A549 (cell line): Measurements from ENCODE around the gene TBCC. TPM values are rescaled to one million over a fixed set of nuclear protein-coding genes. Genes with fewer than 3 reads are reported as not detected.
"Not testable (repeated sequence)": the region's sequence is repeated elsewhere in the genome, so short reads cannot be mapped to it uniquely, and the experiment has no call there.

Source experiments
- ATAC-seq, 2 experiments: fragments of 200-7000 bp in 1 of 2; fragments of >200 bp in 1 of 2; cut with Nextera tagmentation in 1 of 2; cut with Tn5 transposase in 1 of 2; 3 replicates each; pipeline versions ENCODE4 v1.8.0 to v1.9.1; 2018 to 2020; ENCODE audit warnings: mild to moderate bottlenecking in 1 of 2, moderate library complexity in 1 of 2
- CTCF ChIA-PET: fragments of 300-600 bp; sonication (Branson Sonifier 250); formaldehyde crosslinking; extraction: SDS; loops from one replicate; lab custom pipeline; 2021; ENCODE audit warnings: antibody characterized with exemption, inconsistent platforms; lab: Yijun Ruan, JAX
- POLR2A ChIA-PET: fragments of 350-600 bp; formaldehyde crosslinking; extraction: SDS; loops from one replicate; lab custom pipeline; 2021; ENCODE audit warnings: antibody characterized with exemption, inconsistent platforms; lab: Yijun Ruan, JAX
- DNase-seq, 2 experiments: peaks; one replicate each; pipeline versions ENCODE4 v3.0.0 to v3.0.0-alpha.2; 2011 to 2016; ENCODE audit warnings: low read depth in 1 of 2, low spot score in 1 of 2
- FAIRE-seq: peaks from 2 replicates; lab custom pipeline; 2011; peaks lifted over from hg19 to GRCh38; lab: Jason Lieb, UNC
- H3K27ac ChIP-seq, 2 experiments: fragments of >200 bp; sonication (Bioruptor Twin); formaldehyde crosslinking; 3 replicates each; pipeline ENCODE4 v1.5.1; 2016 to 2017
- H3K4me1 ChIP-seq: fragments of >200 bp; sonication (Bioruptor Twin); formaldehyde crosslinking; 3 replicates; pipeline ENCODE4 v1.6.1; 2016
- H3K4me2 ChIP-seq: fragments of >200 bp; sonication (Bioruptor Twin); formaldehyde crosslinking; 3 replicates; pipeline ENCODE4 v1.6.1; 2016
- H3K4me3 ChIP-seq: fragments of >200 bp; sonication (Bioruptor Twin); formaldehyde crosslinking; 3 replicates; pipeline ENCODE4 v1.5.1; 2016
- H3K9me3 ChIP-seq: fragments of >200 bp; sonication (Bioruptor Twin); formaldehyde crosslinking; 3 replicates; pipeline ENCODE4 v1.6.1; 2016
- ATOH8 ChIP-seq: fragments of 250-450 bp; sonication (Bioruptor Pico); IDR thresholded peaks from 2 replicates; pipeline ENCODE4 v1.5.0; 2020; ENCODE audit warnings: low read depth, mild to moderate bottlenecking, moderate library complexity
- BCL3 ChIP-seq: fragments of >200 bp; sonication (Bioruptor Twin); formaldehyde crosslinking; IDR thresholded peaks from 3 replicates; pipeline ENCODE4 v1.6.1; 2016
- CBX2 ChIP-seq: fragments of 200-600 bp; sonication (generic); IDR thresholded peaks from 2 replicates; pipeline ENCODE4 v1.6.1; 2016; ENCODE audit warnings: low read depth, mild to moderate bottlenecking, borderline replicate concordance
- CEBPB ChIP-seq, 2 experiments: fragments of >200 bp in 1 of 2; sonication (Bioruptor Twin) in 1 of 2; formaldehyde crosslinking in 1 of 2; IDR thresholded peaks; 2 replicates each; pipeline ENCODE4 v1.6.1; 2012 to 2016
- CHD4 ChIP-seq: fragments of 200-600 bp; sonication (generic); IDR thresholded peaks from 2 replicates; pipeline ENCODE4 v1.6.1; 2016; ENCODE audit warnings: antibody characterized with exemption, mild to moderate bottlenecking, borderline replicate concordance
- CTCF ChIP-seq: fragments of >200 bp; sonication (Bioruptor Twin); formaldehyde crosslinking; IDR thresholded peaks from 3 replicates; pipeline ENCODE4 v1.5.1; 2016
- E2F6 ChIP-seq: IDR thresholded peaks from 2 replicates; pipeline ENCODE4 v1.6.1; 2012; ENCODE audit warnings: low read depth, borderline replicate concordance
- EHF ChIP-seq: fragments of 250-450 bp; sonication (Bioruptor Pico); IDR thresholded peaks from 2 replicates; pipeline ENCODE4 v1.5.0; 2020; ENCODE audit warnings: mild to moderate bottlenecking
- FOSB ChIP-seq: fragments of 250-450 bp; sonication (Bioruptor Pico); IDR thresholded peaks from 2 replicates; pipeline ENCODE4 v1.5.0; 2020; ENCODE audit warnings: mild to moderate bottlenecking, moderate library complexity
- FOSL2 ChIP-seq, 2 experiments: fragments of 450-650 bp in 1 of 2; fragments of >200 bp in 1 of 2; sonication (Bioruptor Twin) in 1 of 2; formaldehyde crosslinking; IDR thresholded peaks; 2 replicates each; pipeline versions ENCODE4 v1.5.0 to v1.6.1; 2016 to 2020; ENCODE audit warnings: mild to moderate bottlenecking in 1 of 2, moderate library complexity in 1 of 2
- HES2 ChIP-seq: fragments of >200 bp; sonication (Bioruptor Twin); formaldehyde crosslinking; IDR thresholded peaks from 2 replicates; pipeline ENCODE4 v1.6.1; 2016
- HEYL ChIP-seq: fragments of 250-450 bp; sonication (Bioruptor Pico); IDR thresholded peaks from 2 replicates; pipeline ENCODE4 v1.8.0; 2021; ENCODE audit warnings: mild to moderate bottlenecking, moderate library complexity
- HOXB13 ChIP-seq: fragments of 250-450 bp; sonication (Bioruptor Pico); IDR thresholded peaks from 2 replicates; pipeline ENCODE4 v1.5.0; 2020; ENCODE audit warnings: low read depth, mild to moderate bottlenecking, moderate library complexity
- JUNB ChIP-seq: fragments of >200 bp; sonication (Bioruptor Twin); formaldehyde crosslinking; IDR thresholded peaks from 2 replicates; pipeline ENCODE4 v1.6.1; 2016
- KDM1A ChIP-seq: fragments of 200-600 bp; sonication (generic); IDR thresholded peaks from 2 replicates; pipeline ENCODE4 v1.6.1; 2016; ENCODE audit warnings: low read depth, mild to moderate bottlenecking
- MAFK ChIP-seq: fragments of 450-650 bp; IDR thresholded peaks from 2 replicates; pipeline ENCODE4 v1.6.1; 2014; ENCODE audit not compliant: partially characterized antibody
- MAX ChIP-seq: IDR thresholded peaks from 2 replicates; pipeline ENCODE4 v1.6.1; 2012
- MAZ ChIP-seq: fragments of 150-350 bp; IDR thresholded peaks from 2 replicates; pipeline ENCODE4 v1.6.1; 2014; ENCODE audit warnings: antibody characterized with exemption, low read depth, low read length, borderline replicate concordance
- PBX3 ChIP-seq: IDR thresholded peaks from 2 replicates; pipeline ENCODE4 v1.6.1; 2012
- POLR2A ChIP-seq: IDR thresholded peaks from 2 replicates; pipeline ENCODE4 v1.6.1; 2012; ENCODE audit warnings: mild to moderate bottlenecking, low read length
- RAD21 ChIP-seq, 2 experiments: fragments of >200 bp in 1 of 2; sonication (Bioruptor Twin) in 1 of 2; formaldehyde crosslinking in 1 of 2; IDR thresholded peaks in 1 of 2; conservative IDR thresholded peaks in 1 of 2; 2 replicates in 1 of 2; 3 replicates in 1 of 2; pipeline ENCODE4 v1.6.1; 2012 to 2018; ENCODE audit warnings: inconsistent platforms in 1 of 2
- RARB ChIP-seq: fragments of 250-450 bp; sonication (Bioruptor Pico); IDR thresholded peaks from 2 replicates; pipeline ENCODE4 v1.8.0; 2021; ENCODE audit warnings: mild to moderate bottlenecking, moderate library complexity
- TFCP2L1 ChIP-seq: fragments of 250-450 bp; sonication (Bioruptor Pico); IDR thresholded peaks from 2 replicates; pipeline ENCODE4 v1.5.0; 2021; ENCODE audit warnings: mild to moderate bottlenecking
- ZC3H11A ChIP-seq: fragments of 450-650 bp; IDR thresholded peaks from 2 replicates; pipeline ENCODE4 v1.6.1; 2014; ENCODE audit warnings: antibody characterized with exemption, mild to moderate bottlenecking
- ZFP36 ChIP-seq: fragments of 450-650 bp; IDR thresholded peaks from 2 replicates; pipeline ENCODE4 v1.6.1; 2014; ENCODE audit warnings: borderline replicate concordance; ENCODE audit not compliant: partially characterized antibody
- ZNF302 ChIP-seq: fragments of 250-450 bp; sonication (Bioruptor Pico); IDR thresholded peaks from 2 replicates; pipeline ENCODE4 v1.9.0; 2021; ENCODE audit warnings: inconsistent platforms, mild to moderate bottlenecking, moderate library complexity
- ZSCAN20 ChIP-seq: fragments of 250-450 bp; sonication (Bioruptor Pico); IDR thresholded peaks from 2 replicates; pipeline ENCODE4 v1.8.0; 2022; ENCODE audit warnings: mild to moderate bottlenecking, moderate library complexity
- WGBS: methylation state at CpG from one replicate; pipeline ENCODE4 v1.1.6; 2017; ENCODE audit errors: missing lambda C conversion rate; 5-methylcytosine and 5-hydroxymethylcytosine counted together
- polyA plus RNA-seq, 4 experiments: library from polyadenylated mRNA; depleted of rRNA in 3 of 4; stranded (reverse); fragments of >200 nt; fragmentation: RNase III in 1 of 4; extraction: RNeasy Plus Mini Kit Qiagen cat#74134 plus additional on column Dnase treatment in 1 of 4; gene quantifications; 2 replicates in 3 of 4; 3 replicates in 1 of 4; pipeline ENCODE4 v1.2.3, GENCODE V29; 2011 to 2017

Gene TBCC
- polyA plus RNA-seq, 2 of the 4 experiments (the other 2 are of a cell fraction) = 10.2 to 12.4 TPM

GRCh38 chr6:42704937-42705374 lies 40.9 kb downstream of the TBCC start:
- ATAC-seq (0 out of 6 replicates have a peak, but pooled peaks of 1 of the 2 experiments have one; percentile 36), DNase-seq (no peak), FAIRE-seq (no peak)
- H3K4me3 ChIP-seq = no peak overlapping the region
- POLR2A ChIA-PET = no interaction called here
- no peaks in the 10 kb centered on the region for H3K4me1 ChIP-seq
- TF ChIP-seq FOSL2 (IDR thresholded peaks at IDR 0.05) (no peak), FOSL2 (CRISPR knock-in tag; IDR thresholded peaks at IDR 0.05) (no peak), KDM1A (no peak), HOXB13 (no peak), ZFP36 (no peak), CHD4 (no peak), FOSB (CRISPR knock-in tag) (no peak), POLR2A (no peak), ATOH8 (no peak), MAFK (no peak), MAZ (no peak), RARB (CRISPR knock-in tag) (no peak), CEBPB (IDR thresholded peaks at IDR 0.05) (no peak), BCL3 (no peak), ZSCAN20 (no peak), ZC3H11A (no peak), MAX (no peak), E2F6 (no peak), HES2 (no peak), RAD21 (conservative IDR thresholded peaks at IDR 0.05 in 1 of 2, IDR thresholded peaks at IDR 0.05 in 1 of 2) (no peak), PBX3 (no peak)
- H3K4me2 ChIP-seq = no peak overlapping the region
- no peaks in the 10 kb centered on the region for H3K9me3 ChIP-seq
- WGBS = 61% methylated on average over 4 of the region's 4 CpGs
- H3K27ac ChIP-seq = no peak overlapping the region
- CTCF ChIA-PET = interaction anchor here (0.6 to 1.2 kb wide), 2 partner anchors 21 to 443 kb away, joined by 3 to 6 read pairs; no protein-coding TSS in a partner anchor

- ChIA-PET CTCF (interaction anchor here (1.2 to 3.4 kb wide), 2 partner anchors 22 kb away, joined by 6 to 14 read pairs; no protein-coding TSS in a partner anchor), POLR2A (no interaction called here)
- TF ChIP-seq CTCF (no peak), EHF (CRISPR knock-in tag) (no peak), JUNB (no peak), MAFK (no peak), ZNF302 (no peak), KDM1A (no peak), CBX2 (no peak), TFCP2L1 (no peak), RARB (CRISPR knock-in tag) (no peak), HEYL (CRISPR knock-in tag) (no peak)
- WGBS = 86% methylated on average over 16 of the region's 24 CpGs
- H3K9me3 ChIP-seq = no peaks in the 10 kb centered on the region
- H3K4me3 ChIP-seq = no peak overlapping the region
- FAIRE-seq = no peak
- no peak overlapping the region for H3K4me2 ChIP-seq
- no peak overlapping the region for H3K27ac ChIP-seq
- peak in 1 of 2 experiments; percentile 40; a peak in 1 of 6 replicates for ATAC-seq
- no peaks in the 10 kb centered on the region for H3K4me1 ChIP-seq
- DNase-seq = no peak
These were observed 41.5 kb downstream of the TBCC start for GRCh38 chr6:42704251-42704936.

GRCh38 chr6:42702786-42703185 lies 43.1 kb downstream of the TBCC start:
- CTCF ChIA-PET = interaction anchor here (1.4 to 3.4 kb wide), 2 partner anchors 23 to 198 kb away, joined by 3 to 14 read pairs; no protein-coding TSS in a partner anchor
- H3K27ac ChIP-seq, H3K4me1 ChIP-seq, DNase-seq, POLR2A ChIA-PET, H3K4me2 ChIP-seq, ATAC-seq, H3K4me3 ChIP-seq, H3K9me3 ChIP-seq, FAIRE-seq: not testable (repeated sequence)
- WGBS = 86% methylated on average over 3 of the region's 3 CpGs
